Measurements from ENCODE around the gene GLIPR1L1. TPM values are rescaled to one million over a fixed set of nuclear protein-coding genes. Genes with fewer than 3 reads are reported as not detected.

Gene GLIPR1L1
- total and polyA plus RNA-seq, 2 of the 8 experiments (the other 6 are each of a cell fraction or from before 2014, with no cell fraction given), result 1.2 to 1.7 TPM

- TF ChIP-seq CTCF (IDR thresholded peaks at IDR 0.05; ENCODE audit: control extremely low read depth in 1 of 3, insufficient read depth in 1 of 3, low read depth in 1 of 3, low read length in 3 of 3), result no peak
Measured at GRCh38 chr12:75354011-75354410, 19.5 kb downstream of the GLIPR1L1 start (continued).
